Neural progenitor cell (in vitro differentiated cells): ENCODE results near the gene PRICKLE3. TPM values are rescaled to one million over a fixed set of nuclear protein-coding genes. Genes with fewer than 3 reads are reported as not detected.

Experiments
- DNase-seq: peaks from one replicate; pipeline ENCODE4 v3.0.0-alpha.2; 2016; ENCODE audit warnings: low spot score
- H2AFZ ChIP-seq: fragments of 200-600 bp; sonication (generic); replicated peaks from 2 replicates; pipeline ENCODE4 v1.6.1; 2016; ENCODE audit warnings: antibody characterized with exemption
- H3F3A ChIP-seq: fragments of 200-600 bp; sonication (generic); 2 replicates; pipeline ENCODE4 v1.6.1; 2016; ENCODE audit warnings: antibody characterized with exemption, low read depth
- H3K27ac ChIP-seq: fragments of 200-600 bp; sonication (generic); 2 replicates; pipeline ENCODE4 v1.5.1; 2016; ENCODE audit warnings: mild to moderate bottlenecking
- H3K27me3 ChIP-seq: fragments of 200-600 bp; sonication (generic); 2 replicates; pipeline ENCODE4 v1.6.1; 2016; ENCODE audit warnings: mild to moderate bottlenecking, moderate library complexity
- H3K36me3 ChIP-seq: fragments of 200-600 bp; sonication (generic); 2 replicates; pipeline ENCODE4 v1.5.1; 2016
- H3K4me1 ChIP-seq: fragments of 200-600 bp; sonication (generic); 2 replicates; pipeline ENCODE4 v1.6.1; 2016; ENCODE audit warnings: mixed run types
- H3K4me2 ChIP-seq: fragments of 200-600 bp; sonication (generic); 2 replicates; pipeline ENCODE4 v1.6.1; 2016
- H3K4me3 ChIP-seq: fragments of 200-600 bp; sonication (generic); 2 replicates; pipeline ENCODE4 v1.5.1; 2016
- H3K79me2 ChIP-seq: fragments of 200-600 bp; sonication (generic); 2 replicates; pipeline ENCODE4 v1.6.1; 2016; ENCODE audit warnings: low read depth
- H3K9ac ChIP-seq: fragments of 200-600 bp; sonication (generic); 2 replicates; pipeline ENCODE4 v1.6.1; 2016
- H3K9me3 ChIP-seq: fragments of 200-600 bp; sonication (generic); 2 replicates; pipeline ENCODE4 v1.5.1; 2016; ENCODE audit warnings: low read depth
- H4K20me1 ChIP-seq: fragments of 200-600 bp; sonication (generic); 2 replicates; pipeline ENCODE4 v1.6.1; 2016; ENCODE audit warnings: low read depth
- H3K27ac Mint-ChIP-seq: 3 replicates; pipeline ENCODE4 v1.8.0; 2021; ENCODE audit warnings: mixed read lengths
- H3K27me3 Mint-ChIP-seq: 2 replicates; pipeline ENCODE4 v1.8.0; 2022; ENCODE audit warnings: low read depth, mild to moderate bottlenecking, inconsistent platforms, moderate library complexity, mixed read lengths; ENCODE audit not compliant: insufficient read depth
- H3K36me3 Mint-ChIP-seq: 3 replicates; pipeline ENCODE4 v1.8.0; 2021; ENCODE audit warnings: mixed read lengths
- H3K4me1 Mint-ChIP-seq: 3 replicates; pipeline ENCODE4 v1.8.0; 2021; ENCODE audit warnings: mixed read lengths
- H3K4me3 Mint-ChIP-seq: 3 replicates; pipeline ENCODE4 v1.8.0; 2021; ENCODE audit warnings: mild to moderate bottlenecking, moderate library complexity, mixed read lengths
- H3K9me3 Mint-ChIP-seq: 3 replicates; pipeline ENCODE4 v1.8.0; 2020; ENCODE audit warnings: mixed read lengths
- EZH2 ChIP-seq: fragments of 200-600 bp; sonication (generic); IDR thresholded peaks from 2 replicates; pipeline ENCODE4 v1.6.1; 2017; ENCODE audit warnings: antibody characterized with exemption, mild to moderate bottlenecking, moderate library complexity
- EZH2phosphoT487 ChIP-seq: fragments of 200-600 bp; sonication (generic); IDR thresholded peaks from 2 replicates; pipeline ENCODE4 v1.6.1; 2017; ENCODE audit warnings: antibody characterized with exemption
- total RNA-seq: library from RNA; depleted of rRNA; stranded (reverse); fragments of >200 nt; gene quantifications from 2 replicates; pipeline ENCODE4 v1.2.3, GENCODE V29; 2015; ENCODE audit warnings: low replicate concordance
- TF ChIP-seq, protein P1 (sequence below): fragments of 200-600 bp; sonication (generic); IDR thresholded peaks from 2 replicates; pipeline ENCODE4 v1.5.1; 2017; ENCODE audit warnings: antibody characterized with exemption, mild to moderate bottlenecking

Gene PRICKLE3
- total RNA-seq, 1 donor from 2014 or later = 0.28 TPM

DNA sequence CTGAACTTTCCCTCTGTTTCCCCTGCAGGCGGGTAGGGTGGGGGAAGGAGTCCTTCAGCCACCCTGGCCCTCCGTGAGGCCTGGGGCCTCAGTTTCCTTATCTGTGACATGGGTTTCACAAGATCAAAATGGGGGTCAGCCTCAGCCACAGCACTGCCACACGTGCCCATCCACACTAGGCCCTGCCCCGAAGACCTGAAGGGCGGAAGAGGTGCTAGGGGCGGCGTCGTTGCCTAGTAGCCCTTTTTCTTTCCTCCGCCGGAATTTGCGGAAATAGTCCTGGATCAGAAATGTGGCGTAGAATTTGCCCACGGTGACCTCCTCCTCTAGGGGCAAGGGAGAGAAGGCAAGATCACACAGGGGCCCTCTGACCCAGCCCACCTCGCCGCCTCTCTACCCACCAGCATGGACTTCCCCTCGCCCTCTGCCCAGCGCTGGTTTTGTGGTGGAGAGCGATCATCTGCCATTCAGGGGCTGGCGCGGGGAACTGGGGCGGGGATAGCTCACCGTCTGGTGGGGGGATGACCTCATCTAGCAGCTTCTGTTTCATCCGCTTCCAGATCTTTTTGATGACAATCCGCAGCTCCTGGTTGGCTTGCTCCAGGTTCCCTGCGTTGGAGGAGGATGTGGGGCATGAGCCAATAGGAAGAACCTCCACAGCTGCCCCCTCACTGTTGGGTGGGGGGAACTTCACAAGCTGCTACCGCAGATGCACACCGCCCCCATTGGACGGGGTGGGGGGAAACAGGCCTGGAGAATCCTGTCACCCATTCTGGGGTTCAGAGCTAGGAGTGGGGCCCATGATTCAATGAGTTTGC lies 23.5 kb upstream of the PRICKLE3 start:
- H3K27me3 ChIP-seq = no peaks in the 10 kb centered on the region
- no peaks in the 10 kb centered on the region for H4K20me1 ChIP-seq
- no peaks in the 10 kb centered on the region for H3K36me3 Mint-ChIP-seq
- H3F3A ChIP-seq = no peaks in the 10 kb centered on the region
- TF ChIP-seq EZH2 = no peak
- TF ChIP-seq, protein P1, sequence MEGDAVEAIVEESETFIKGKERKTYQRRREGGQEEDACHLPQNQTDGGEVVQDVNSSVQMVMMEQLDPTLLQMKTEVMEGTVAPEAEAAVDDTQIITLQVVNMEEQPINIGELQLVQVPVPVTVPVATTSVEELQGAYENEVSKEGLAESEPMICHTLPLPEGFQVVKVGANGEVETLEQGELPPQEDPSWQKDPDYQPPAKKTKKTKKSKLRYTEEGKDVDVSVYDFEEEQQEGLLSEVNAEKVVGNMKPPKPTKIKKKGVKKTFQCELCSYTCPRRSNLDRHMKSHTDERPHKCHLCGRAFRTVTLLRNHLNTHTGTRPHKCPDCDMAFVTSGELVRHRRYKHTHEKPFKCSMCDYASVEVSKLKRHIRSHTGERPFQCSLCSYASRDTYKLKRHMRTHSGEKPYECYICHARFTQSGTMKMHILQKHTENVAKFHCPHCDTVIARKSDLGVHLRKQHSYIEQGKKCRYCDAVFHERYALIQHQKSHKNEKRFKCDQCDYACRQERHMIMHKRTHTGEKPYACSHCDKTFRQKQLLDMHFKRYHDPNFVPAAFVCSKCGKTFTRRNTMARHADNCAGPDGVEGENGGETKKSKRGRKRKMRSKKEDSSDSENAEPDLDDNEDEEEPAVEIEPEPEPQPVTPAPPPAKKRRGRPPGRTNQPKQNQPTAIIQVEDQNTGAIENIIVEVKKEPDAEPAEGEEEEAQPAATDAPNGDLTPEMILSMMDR = no peak
- TF ChIP-seq EZH2phosphoT487 = no peak
- H3K4me1 Mint-ChIP-seq = no peaks in the 10 kb centered on the region
- no peak overlapping the region for H3K4me3 Mint-ChIP-seq
- no peak overlapping the region for H3K27ac Mint-ChIP-seq
- H3K9ac ChIP-seq = no peak overlapping the region
- no peaks in the 10 kb centered on the region for H3K36me3 ChIP-seq
- no peaks in the 10 kb centered on the region for H3K79me2 ChIP-seq
- H3K9me3 ChIP-seq = no peaks in the 10 kb centered on the region
- H3K4me1 ChIP-seq = no peaks in the 10 kb centered on the region
- no peak overlapping the region for H3K4me2 ChIP-seq
- DNase-seq = no peak
- H3K9me3 Mint-ChIP-seq = peaks cover 8% of the 10 kb centered on the region
- H3K27me3 Mint-ChIP-seq = peaks cover 5% of the 10 kb centered on the region
- no peak overlapping the region for H3K4me3 ChIP-seq
- no peak overlapping the region for H2AFZ ChIP-seq
- H3K27ac ChIP-seq = no peak overlapping the region

DNA sequence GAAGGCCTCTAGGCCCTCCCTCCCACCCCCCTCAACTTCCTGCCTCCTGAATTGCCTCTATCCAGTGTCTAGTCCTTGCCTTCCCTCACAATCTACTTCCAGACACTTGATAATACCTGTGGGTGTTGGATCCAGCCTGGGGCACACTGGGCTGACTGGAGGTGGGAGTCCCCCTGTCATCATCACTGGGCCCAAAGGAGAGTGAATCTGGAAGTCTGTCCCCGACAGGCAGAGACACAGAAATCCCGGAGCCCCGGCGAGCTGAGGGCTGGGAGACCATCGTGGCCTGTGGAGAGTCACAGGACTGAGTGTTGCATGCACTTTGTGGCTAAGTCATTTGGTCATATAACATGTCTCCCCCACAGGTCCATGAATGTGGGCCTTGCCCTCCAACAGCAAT lies 22.2 kb upstream of the PRICKLE3 start:
- no peak for TF ChIP-seq EZH2phosphoT487
- TF ChIP-seq, protein P1 = no peak
- TF ChIP-seq EZH2 = no peak
- Histone ChIP-seq H3K4me2 (no peak overlapping the region), H3K9me3 (no peaks in the 10 kb centered on the region), H3K4me1 (no peaks in the 10 kb centered on the region), H3K9ac (no peak overlapping the region), H3K4me3 (no peak overlapping the region), H3K27me3 (no peaks in the 10 kb centered on the region), H3K79me2 (no peaks in the 10 kb centered on the region), H2AFZ (no peak overlapping the region), H3F3A (no peaks in the 10 kb centered on the region), H3K27ac (no peak overlapping the region), H4K20me1 (no peaks in the 10 kb centered on the region), H3K36me3 (no peaks in the 10 kb centered on the region)
- no peak overlapping the region for H3K27ac Mint-ChIP-seq
- no peak for DNase-seq
- H3K36me3 Mint-ChIP-seq = no peaks in the 10 kb centered on the region
- H3K27me3 Mint-ChIP-seq = peaks cover 5% of the 10 kb centered on the region
- peaks cover 8% of the 10 kb centered on the region for H3K9me3 Mint-ChIP-seq
- H3K4me1 Mint-ChIP-seq = no peaks in the 10 kb centered on the region
- no peak overlapping the region for H3K4me3 Mint-ChIP-seq

DNA sequence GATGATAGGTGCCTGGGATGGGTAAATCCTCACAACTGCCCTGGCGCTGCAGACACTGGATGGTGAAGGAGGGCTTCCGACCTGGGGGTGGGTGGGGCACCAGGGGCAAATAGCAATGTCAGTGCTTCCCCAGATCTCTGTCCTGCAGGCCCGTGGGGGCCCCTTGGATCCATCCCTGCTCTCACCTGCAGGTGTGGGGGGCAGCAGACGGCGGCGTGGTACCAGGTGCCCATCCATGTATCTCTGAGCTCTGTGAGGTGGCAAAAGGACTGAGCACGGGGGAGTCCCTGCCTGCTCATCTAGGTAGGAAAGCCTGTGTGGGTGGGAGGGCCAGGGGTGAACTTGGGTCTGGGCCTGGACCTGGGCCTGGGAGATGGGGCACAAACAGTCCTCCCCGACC lies 20.4 kb upstream of the PRICKLE3 start:
- Histone ChIP-seq H2AFZ (no peak overlapping the region), H3K79me2 (no peaks in the 10 kb centered on the region), H3K4me3 (no peak overlapping the region), H3K27me3 (no peaks in the 10 kb centered on the region), H3K4me1 (no peaks in the 10 kb centered on the region), H3K27ac (no peak overlapping the region), H3K9ac (no peak overlapping the region), H3K4me2 (no peak overlapping the region), H4K20me1 (no peaks in the 10 kb centered on the region), H3F3A (no peaks in the 10 kb centered on the region), H3K36me3 (no peaks in the 10 kb centered on the region), H3K9me3 (no peaks in the 10 kb centered on the region)
- H3K27me3 Mint-ChIP-seq = peaks cover 5% of the 10 kb centered on the region
- no peaks in the 10 kb centered on the region for H3K4me1 Mint-ChIP-seq
- no peak overlapping the region for H3K27ac Mint-ChIP-seq
- H3K36me3 Mint-ChIP-seq = no peaks in the 10 kb centered on the region
- DNase-seq = no peak
- no peak for TF ChIP-seq EZH2phosphoT487
- no peak overlapping the region for H3K4me3 Mint-ChIP-seq
- peaks cover 5% of the 10 kb centered on the region for H3K9me3 Mint-ChIP-seq

GRCh38 chrX:49205443-49205842 lies 19.3 kb upstream of the PRICKLE3 start:
- H3K36me3 Mint-ChIP-seq = no peaks in the 10 kb centered on the region
- Histone ChIP-seq H4K20me1 (no peaks in the 10 kb centered on the region), H3K27ac (no peak overlapping the region), H3K9ac (no peak overlapping the region), H3F3A (no peaks in the 10 kb centered on the region), H3K4me1 (no peaks in the 10 kb centered on the region), H2AFZ (no peak overlapping the region), H3K9me3 (no peaks in the 10 kb centered on the region), H3K4me3 (no peak overlapping the region), H3K79me2 (no peaks in the 10 kb centered on the region), H3K36me3 (no peaks in the 10 kb centered on the region), H3K27me3 (no peaks in the 10 kb centered on the region), H3K4me2 (no peak overlapping the region)
- no peak overlapping the region for H3K4me3 Mint-ChIP-seq
- H3K9me3 Mint-ChIP-seq = peaks cover 4% of the 10 kb centered on the region
- peaks cover 5% of the 10 kb centered on the region for H3K27me3 Mint-ChIP-seq
- no peak overlapping the region for H3K27ac Mint-ChIP-seq
- peaks cover 3% of the 10 kb centered on the region for H3K4me1 Mint-ChIP-seq
- no peak for TF ChIP-seq EZH2phosphoT487
- no peak for TF ChIP-seq EZH2
- TF ChIP-seq, protein P1 = no peak
- DNase-seq = no peak
